ENCODE data around the gene B2M. TPM values are rescaled to one million over a fixed set of nuclear protein-coding genes. Genes with fewer than 3 reads are reported as not detected.

The B2M gene
- total and polyA plus RNA-seq, 2 experiments from 2014 or later: 167 to 180 TPM

GRCh38 chr15:44673639-44674038 lies 37.7 kb upstream of the B2M start (continued):
- TF ChIP-seq NANOG (IDR thresholded peaks at IDR 0.05; ENCODE audit: borderline replicate concordance): no peak
- no peak for TF ChIP-seq ZNF331 (CRISPR knock-in tag; IDR thresholded peaks at IDR 0.05; ENCODE audit: low read depth)
- no peak for TF ChIP-seq STAT1 (IDR thresholded peaks at IDR 0.05; ENCODE audit: unreplicated experiment)
- no peak for TF ChIP-seq POLR2AphosphoS5 (IDR thresholded peaks at IDR 0.05; ENCODE audit: low read depth)
- TF ChIP-seq JUNB (IDR thresholded peaks at IDR 0.05; ENCODE audit: unreplicated experiment): no peak
- no peak for TF ChIP-seq CTCF (conservative IDR thresholded peaks at IDR 0.05; ENCODE audit: low read depth in 2 of 2)
- no peak for TF ChIP-seq ZNF114 (CRISPR knock-in tag; IDR thresholded peaks at IDR 0.05)
- TF ChIP-seq ETS1 (IDR thresholded peaks at IDR 0.05): no peak
- no peak for TF ChIP-seq EZH2phosphoT487 (IDR thresholded peaks at IDR 0.05; ENCODE audit: unreplicated experiment)
- TF ChIP-seq CREB1 (CRISPR knock-in tag; IDR thresholded peaks at IDR 0.05; ENCODE audit: low read depth): no peak

- peaks cover 2% of the 10 kb centered on the region for H3K27me3 Mint-ChIP-seq (ENCODE audit: insufficient read depth, low read depth, poor library complexity)
- Histone ChIP-seq H3K27ac (ENCODE audit: low read depth) (no peak overlapping the region), H3K27me3 (ENCODE audit: insufficient read depth) (no peaks in the 10 kb centered on the region), H3K79me2 (replicated peaks; ENCODE audit: insufficient read depth) (no peaks in the 10 kb centered on the region), H3K36me3 (ENCODE audit: insufficient read depth) (no peaks in the 10 kb centered on the region), H3K4me1 (ENCODE audit: insufficient read depth) (0 out of 2 replicates have a peak, but pooled peaks cover 4% of the 10 kb centered on the region), H3K9me2 (ENCODE audit: insufficient read depth) (0 out of 2 replicates have a peak, but pooled peaks cover 2% of the 10 kb centered on the region), H3K4me2 (no peak overlapping the region), H3F3A (replicated peaks; ENCODE audit: low read depth) (no peaks in the 10 kb centered on the region), H4K20me1 (replicated peaks; ENCODE audit: insufficient read depth) (no peaks in the 10 kb centered on the region), H2AFZ (no peak overlapping the region), H3K4me3 (no peak overlapping the region)
- DNase-seq (ENCODE audit: low spot score): no peak
- H3K9me3 Mint-ChIP-seq: no peaks in the 10 kb centered on the region
- H3K4me3 Mint-ChIP-seq: no peak overlapping the region; the same call in 2 of the 3 replicates
- H3K4me1 Mint-ChIP-seq: no peaks in the 10 kb centered on the region; the same call in 2 of the 3 replicates
- ATAC-seq: no peak
- no peak overlapping the region for H3K27ac Mint-ChIP-seq
- no peaks in the 10 kb centered on the region for H3K36me3 Mint-ChIP-seq (ENCODE audit: low read depth)
- no peak for TF ChIP-seq NANOG (IDR thresholded peaks at IDR 0.05; ENCODE audit: borderline replicate concordance)
- no peak for TF ChIP-seq EZH2 (IDR thresholded peaks at IDR 0.05; ENCODE audit: low read depth, unreplicated experiment)
- TF ChIP-seq EZH2phosphoT487 (IDR thresholded peaks at IDR 0.05; ENCODE audit: unreplicated experiment): no peak
Observed at GRCh38 chr15:44675911-44676310, 35.4 kb upstream of the B2M start.

- Histone ChIP-seq H2AFZ (0 out of 2 replicates have a peak overlapping the region, but pooled peaks have one; percentile 69), H3K4me3 (no peak overlapping the region), H3K27me3 (ENCODE audit: insufficient read depth) (no peaks in the 10 kb centered on the region), H3K79me2 (replicated peaks; ENCODE audit: insufficient read depth) (no peaks in the 10 kb centered on the region), H3K9me2 (ENCODE audit: insufficient read depth) (0 out of 2 replicates have a peak, but pooled peaks cover 2% of the 10 kb centered on the region), H3K36me3 (ENCODE audit: insufficient read depth) (no peaks in the 10 kb centered on the region), H3K4me1 (ENCODE audit: insufficient read depth) (0 out of 2 replicates have a peak, but pooled peaks cover 4% of the 10 kb centered on the region), H4K20me1 (replicated peaks; ENCODE audit: insufficient read depth) (no peaks in the 10 kb centered on the region), H3K27ac (ENCODE audit: low read depth) (no peak overlapping the region), H3F3A (replicated peaks; ENCODE audit: low read depth) (no peaks in the 10 kb centered on the region), H3K4me2 (no peak overlapping the region)
- H3K9me3 Mint-ChIP-seq: no peaks in the 10 kb centered on the region
- no peak for ATAC-seq
- H3K27me3 Mint-ChIP-seq (ENCODE audit: insufficient read depth, low read depth, poor library complexity): peaks cover 2% of the 10 kb centered on the region
- H3K36me3 Mint-ChIP-seq (ENCODE audit: low read depth): no peaks in the 10 kb centered on the region
- H3K4me3 Mint-ChIP-seq: no peak overlapping the region
- DNase-seq (ENCODE audit: low spot score): no peak
- no peak overlapping the region for H3K27ac Mint-ChIP-seq
- peaks cover 3% of the 10 kb centered on the region; the same call in 1 of the 3 replicates for H3K4me1 Mint-ChIP-seq
- TF ChIP-seq CREB1 (CRISPR knock-in tag; IDR thresholded peaks at IDR 0.05; ENCODE audit: low read depth) (no peak), ZNF331 (CRISPR knock-in tag; IDR thresholded peaks at IDR 0.05; ENCODE audit: low read depth) (no peak), EZH2 (IDR thresholded peaks at IDR 0.05; ENCODE audit: low read depth, unreplicated experiment) (no peak), STAT1 (IDR thresholded peaks at IDR 0.05; ENCODE audit: unreplicated experiment) (no peak), EZH2phosphoT487 (IDR thresholded peaks at IDR 0.05; ENCODE audit: unreplicated experiment) (no peak), ETS1 (IDR thresholded peaks at IDR 0.05) (no peak)
Observed at GRCh38 chr15:44676676-44677075, 34.6 kb upstream of the B2M start.
